Measurements from ENCODE around the gene XAGE3. TPM values are rescaled to one million over a fixed set of nuclear protein-coding genes. Genes with fewer than 3 reads are reported as not detected.
"Not testable (repeated sequence)": the region's sequence is repeated elsewhere in the genome, so short reads cannot be mapped to it uniquely, and the experiment has no call there.

The XAGE3 gene
- total RNA-seq (not detected), total RNA-seq (0 reads per million in 2 donors)

GRCh38 chrX:52867610-52868348, at the start of gene XAGE3:
Gene XAGE3, minus strand, starts transcription at chrX:52868083. Its CDS starts 950 bp downstream, at chrX:52867133.
- H3K4me3 Mint-ChIP-seq = no peak within 1 kb of the TSS
- H3K27me3 Mint-ChIP-seq = peaks cover 5% of the 10 kb centered on the region
- no peaks in the 10 kb centered on the region for H3K9me3 ChIP-seq (ENCODE audit: control insufficient read depth, low read length, poor library complexity, severe bottlenecking)
- H3K27ac Mint-ChIP-seq = no peak within 1 kb of the TSS
- H3K4me1 Mint-ChIP-seq = peaks cover 2% of the 10 kb centered on the region
- ATAC-seq (no peak), DNase-seq (no peak)
- H3K36me3 Mint-ChIP-seq (ENCODE audit: low read depth) = no peaks in the 10 kb centered on the region

- not testable (repeated sequence) for H3K27ac Mint-ChIP-seq; H3K27me3 Mint-ChIP-seq; DNase-seq; ATAC-seq; H3K9me3 ChIP-seq (ENCODE audit: control insufficient read depth, low read length, poor library complexity, severe bottlenecking); H3K4me3 Mint-ChIP-seq; H3K4me1 Mint-ChIP-seq; H3K36me3 Mint-ChIP-seq (ENCODE audit: low read depth)
Observed at GRCh38 chrX:52914704-52915103, 46.8 kb upstream of the XAGE3 start.

GRCh38 chrX:52913681-52914080, 45.8 kb upstream of the XAGE3 start:
- not testable (repeated sequence) for H3K27me3 Mint-ChIP-seq; H3K27ac Mint-ChIP-seq; H3K4me3 Mint-ChIP-seq; DNase-seq; H3K9me3 ChIP-seq (ENCODE audit: control insufficient read depth, low read length, poor library complexity, severe bottlenecking); H3K4me1 Mint-ChIP-seq; ATAC-seq; H3K36me3 Mint-ChIP-seq (ENCODE audit: low read depth)

- ATAC-seq, H3K4me1 Mint-ChIP-seq: not testable (repeated sequence)
Observed at GRCh38 chrX:52909313-52909969, 41.6 kb upstream of the XAGE3 start.

GRCh38 chrX:52907900-52908299, 40.0 kb upstream of the XAGE3 start:
- not testable (repeated sequence) for H3K27me3 Mint-ChIP-seq; H3K4me3 Mint-ChIP-seq; DNase-seq; H3K36me3 Mint-ChIP-seq (ENCODE audit: low read depth); H3K9me3 ChIP-seq (ENCODE audit: control insufficient read depth, low read length, poor library complexity, severe bottlenecking); ATAC-seq; H3K4me1 Mint-ChIP-seq; H3K27ac Mint-ChIP-seq

More at GRCh38 chrX:52909313-52909969, 41.6 kb upstream of the XAGE3 start:
- H3K9me3 ChIP-seq (ENCODE audit: control insufficient read depth, low read length, poor library complexity, severe bottlenecking); H3K27me3 Mint-ChIP-seq; DNase-seq; H3K4me3 Mint-ChIP-seq; H3K36me3 Mint-ChIP-seq (ENCODE audit: low read depth); H3K27ac Mint-ChIP-seq: not testable (repeated sequence)

GRCh38 chrX:52907137-52907536, 39.3 kb upstream of the XAGE3 start:
- not testable (repeated sequence) for ATAC-seq; H3K36me3 Mint-ChIP-seq (ENCODE audit: low read depth)

GRCh38 chrX:52906072-52906471, 38.2 kb upstream of the XAGE3 start:
- H3K27ac Mint-ChIP-seq, H3K4me1 Mint-ChIP-seq, ATAC-seq: not testable (repeated sequence)

More at GRCh38 chrX:52907137-52907536, 39.3 kb upstream of the XAGE3 start:
- not testable (repeated sequence) for DNase-seq; H3K27me3 Mint-ChIP-seq; H3K4me1 Mint-ChIP-seq; H3K27ac Mint-ChIP-seq; H3K4me3 Mint-ChIP-seq; H3K9me3 ChIP-seq (ENCODE audit: control insufficient read depth, low read length, poor library complexity, severe bottlenecking)

GRCh38 chrX:52905531-52905930, 37.6 kb upstream of the XAGE3 start:
- not testable (repeated sequence) for H3K9me3 ChIP-seq (ENCODE audit: control insufficient read depth, low read length, poor library complexity, severe bottlenecking); H3K4me1 Mint-ChIP-seq; H3K27ac Mint-ChIP-seq; H3K4me3 Mint-ChIP-seq; H3K36me3 Mint-ChIP-seq (ENCODE audit: low read depth); DNase-seq; ATAC-seq; H3K27me3 Mint-ChIP-seq

More at GRCh38 chrX:52906072-52906471, 38.2 kb upstream of the XAGE3 start:
- H3K9me3 ChIP-seq (ENCODE audit: control insufficient read depth, low read length, poor library complexity, severe bottlenecking); H3K36me3 Mint-ChIP-seq (ENCODE audit: low read depth); DNase-seq; H3K4me3 Mint-ChIP-seq; H3K27me3 Mint-ChIP-seq: not testable (repeated sequence)

- not testable (repeated sequence) for H3K9me3 ChIP-seq (ENCODE audit: control insufficient read depth, low read length, poor library complexity, severe bottlenecking); H3K36me3 Mint-ChIP-seq (ENCODE audit: low read depth); DNase-seq; H3K27me3 Mint-ChIP-seq; H3K4me1 Mint-ChIP-seq; H3K4me3 Mint-ChIP-seq; H3K27ac Mint-ChIP-seq
- peak; percentile 89 for ATAC-seq
Observed at GRCh38 chrX:52896855-52897709, 29.2 kb upstream of the XAGE3 start, which contains the start of gene FAM156B. Gene FAM156B, plus strand, starts transcription at chrX:52897330. Its CDS starts 9,896 bp downstream, at chrX:52907226.

- not testable (repeated sequence) for H3K27ac Mint-ChIP-seq; H3K36me3 Mint-ChIP-seq (ENCODE audit: low read depth); H3K4me1 Mint-ChIP-seq; H3K4me3 Mint-ChIP-seq; DNase-seq; H3K9me3 ChIP-seq (ENCODE audit: control insufficient read depth, low read length, poor library complexity, severe bottlenecking); H3K27me3 Mint-ChIP-seq
- peak; percentile 15 for ATAC-seq
Observed at GRCh38 chrX:52896438-52896837, 28.6 kb upstream of the XAGE3 start.

- ATAC-seq; H3K4me1 Mint-ChIP-seq; DNase-seq; H3K4me3 Mint-ChIP-seq; H3K27ac Mint-ChIP-seq; H3K27me3 Mint-ChIP-seq; H3K9me3 ChIP-seq (ENCODE audit: control insufficient read depth, low read length, poor library complexity, severe bottlenecking); H3K36me3 Mint-ChIP-seq (ENCODE audit: low read depth): not testable (repeated sequence)
Observed at GRCh38 chrX:52888090-52888489, 20.2 kb upstream of the XAGE3 start.

- not testable (repeated sequence) for H3K4me3 Mint-ChIP-seq; DNase-seq; H3K27ac Mint-ChIP-seq; H3K36me3 Mint-ChIP-seq (ENCODE audit: low read depth); H3K27me3 Mint-ChIP-seq; H3K4me1 Mint-ChIP-seq; H3K9me3 ChIP-seq (ENCODE audit: control insufficient read depth, low read length, poor library complexity, severe bottlenecking); ATAC-seq
Observed at GRCh38 chrX:52887459-52887858, 19.6 kb upstream of the XAGE3 start.

GRCh38 chrX:52876386-52876785, 8.5 kb upstream of the XAGE3 start:
- not testable (repeated sequence) for H3K9me3 ChIP-seq (ENCODE audit: control insufficient read depth, low read length, poor library complexity, severe bottlenecking); H3K4me3 Mint-ChIP-seq; H3K27ac Mint-ChIP-seq; H3K27me3 Mint-ChIP-seq; H3K4me1 Mint-ChIP-seq; H3K36me3 Mint-ChIP-seq (ENCODE audit: low read depth); ATAC-seq; DNase-seq

Measured in T-helper 17 cell (primary cell).